GM19035 (cell line): Measurements from ENCODE around the gene KIF2A.
"Not testable (repeated sequence)": the region's sequence is repeated elsewhere in the genome, so short reads cannot be mapped to it uniquely, and the experiment has no call there.

Source experiments
- ATAC-seq: cut with Tn5 transposase; IDR thresholded peaks from one replicate; pipeline ENCODE4 v1.9.1; 2021; ENCODE audit not compliant: unreplicated experiment

Gene KIF2A

GRCh38 chr5:62289813-62290212 lies 16.2 kb upstream of the KIF2A start:
- ATAC-seq, result no peak

GRCh38 chr5:62291829-62292228 lies 14.2 kb upstream of the KIF2A start:
- ATAC-seq, result not testable (repeated sequence)

GRCh38 chr5:62296998-62297397 lies 9.0 kb upstream of the KIF2A start:
- ATAC-seq, result no peak

GRCh38 chr5:62298118-62298517 lies 7.9 kb upstream of the KIF2A start:
- no peak for ATAC-seq

- no peak for ATAC-seq
Measured at GRCh38 chr5:62299101-62299500, 6.9 kb upstream of the KIF2A start.

- no peak for ATAC-seq
Measured at GRCh38 chr5:62299600-62299999, 6.4 kb upstream of the KIF2A start.

GRCh38 chr5:62305358-62305714 lies 670 bp upstream of the KIF2A start:
- ATAC-seq, result no peak

- ATAC-seq, result peak; percentile 41
Measured at GRCh38 chr5:62306323-62306895, 403 bp downstream of the KIF2A start.

GRCh38 chr5:62306896-62307689 lies 1.1 kb downstream of the KIF2A start:
- no peak for ATAC-seq

- no peak for ATAC-seq
Measured at GRCh38 chr5:62308439-62308838, 2.4 kb downstream of the KIF2A start.

GRCh38 chr5:62309107-62309506 lies 3.1 kb downstream of the KIF2A start:
- ATAC-seq, result no peak

GRCh38 chr5:62310426-62311143 lies 4.6 kb downstream of the KIF2A start:
- no peak for ATAC-seq

- ATAC-seq, result no peak
Measured at GRCh38 chr5:62312036-62312435, 6.0 kb downstream of the KIF2A start.

- no peak for ATAC-seq
Measured at GRCh38 chr5:62312674-62313073, 6.7 kb downstream of the KIF2A start.

- no peak for ATAC-seq
Measured at GRCh38 chr5:62314213-62314830, 8.3 kb downstream of the KIF2A start.

- ATAC-seq, result no peak
Measured at GRCh38 chr5:62315376-62316175, 9.6 kb downstream of the KIF2A start.

- ATAC-seq, result no peak
Measured at GRCh38 chr5:62316176-62316502, 10.1 kb downstream of the KIF2A start.

- no peak for ATAC-seq
Measured at GRCh38 chr5:62317810-62318209, 11.8 kb downstream of the KIF2A start.

- ATAC-seq, result no peak
Measured at GRCh38 chr5:62322484-62322883, 16.5 kb downstream of the KIF2A start.

- no peak for ATAC-seq
Measured at GRCh38 chr5:62326302-62326701, 20.3 kb downstream of the KIF2A start.

GRCh38 chr5:62326702-62327101 lies 20.7 kb downstream of the KIF2A start:
- no peak for ATAC-seq
